Activated naive CD4-positive, alpha-beta T cell treated with anti-CD3 and anti-CD28 coated beads for 36 hours (primary cell): ENCODE results near the gene RANGAP1. TPM values are rescaled to one million over a fixed set of nuclear protein-coding genes. Genes with fewer than 3 reads are reported as not detected.

Experiments used
- microRNA-seq: library from miRNA; unstranded; fragments of <30 nt; microRNA quantifications from one replicate; pipeline ENCODE4 v1.2.0, GENCODE V29; 2022; ENCODE audit warnings: borderline microRNAs expressed, borderline replicate concordance
- total RNA-seq, 2 experiments: library from RNA; stranded (reverse); gene quantifications; one replicate each; pipeline ENCODE4 v1.2.3, GENCODE V29; 2021

RANGAP1 gene
- total RNA-seq, 2 experiments from 2014 or later = 173 to 174 TPM

Small RNA genes lying within 50 kb of the gene (microRNA-seq; reads per million reads assigned to microRNA genes)
- gene MIR6889 = not detected

Other genes with a start within 250 kb of the RANGAP1 start
- 10 to 100 TPM; 37.2 to 38.4 TPM for gene EP300, start 193.6 kb downstream of the RANGAP1 start, total RNA-seq
- gene L3MBTL2, start 80.9 kb downstream of the RANGAP1 start, total RNA-seq = 10 to 100 TPM; 19.4 to 22.3 TPM
- gene CHADL, start 45.3 kb downstream of the RANGAP1 start, total RNA-seq = under 1 TPM in 1 of 2 experiments, not detected in 1; 0.17 TPM
- gene ZC3H7B, start 15.3 kb upstream of the RANGAP1 start, total RNA-seq = 10 to 100 TPM; 30.0 to 30.3 TPM
- gene TEF, start 95.8 kb upstream of the RANGAP1 start, total RNA-seq = 1 to 10 TPM; 1.7 to 1.9 TPM
- 10 to 100 TPM; 16.4 to 16.8 TPM for gene TOB2, start 160.6 kb upstream of the RANGAP1 start, total RNA-seq
- 10 to 100 TPM; 67.5 to 69.0 TPM for gene PHF5A, start 182.5 kb upstream of the RANGAP1 start, total RNA-seq
- gene ACO2, start 182.9 kb upstream of the RANGAP1 start, total RNA-seq = 100 to 1,000 TPM; 113 to 118 TPM